Right lobe of liver (tissue), 6 donors: ENCODE results near the gene PTPRD. TPM values are rescaled to one million over a fixed set of nuclear protein-coding genes. Genes with fewer than 3 reads are reported as not detected.

Experiments used
- ATAC-seq, 4 donors: fragments of 200-7000 bp; cut with Tn5 transposase; one replicate each; pipeline ENCODE4 v1.9.1; 2020; ENCODE audit warnings: mild to moderate bottlenecking in 4 of 4, moderate library complexity in 4 of 4
- DNase-seq, 3 donors: peaks; one replicate each; pipeline ENCODE4 v3.0.0-alpha.2; 2020
- H3K27ac ChIP-seq, 3 donors: fragments of 200-600 bp; one replicate each; pipeline ENCODE4 v1.8.0; 2022
- H3K27me3 ChIP-seq, 2 donors: fragments of 200-600 bp; one replicate each; pipeline ENCODE4 v1.8.0; 2022
- H3K36me3 ChIP-seq, 4 donors: fragments of 200-600 bp; sonication (generic) in 1 of 4; one replicate each; pipeline versions ENCODE4 v1.5.1 to v1.8.0; 2017 to 2022; ENCODE audit warnings: control low read depth in 1 of 4
- H3K4me1 ChIP-seq, 4 donors: fragments of 200-600 bp; sonication (generic) in 1 of 4; one replicate each; pipeline versions ENCODE4 v1.5.1 to v1.8.0; 2017 to 2022; ENCODE audit warnings: control low read depth in 1 of 4
- H3K4me3 ChIP-seq, 3 donors: fragments of 200-600 bp; one replicate each; pipeline ENCODE4 v1.8.0; 2022
- H3K9me3 ChIP-seq, 4 donors: fragments of 200-600 bp; sonication (generic) in 1 of 4; one replicate each; pipeline versions ENCODE4 v1.5.1 to v1.8.0; 2017 to 2022; ENCODE audit warnings: control low read depth in 1 of 4
- POLR2A ChIP-seq: fragments of 450-650 bp; IDR thresholded peaks from one replicate; pipeline ENCODE4 v1.6.1; 2017; ENCODE audit warnings: antibody characterized with exemption, mild to moderate bottlenecking
- WGBS: methylation state at CpG from one replicate; pipeline ENCODE4 v1.1.6; 2018; ENCODE audit warnings: low coverage, low lambda C conversion rate; ENCODE audit not compliant: insufficient coverage; ENCODE audit errors: missing lambda C conversion rate; 5-methylcytosine and 5-hydroxymethylcytosine counted together
- intact Hi-C, 2 donors: fragments of 100-400 bp; cut with DNase I; formaldehyde crosslinking; loops; one replicate each; pipeline versions ENCODE4 v1.11.2 to v1.14.1; 2022
- total RNA-seq, 6 experiments: library from RNA; depleted of rRNA in 2 of 6; stranded (reverse); fragments of >200 nt in 2 of 6; fragmentation: NEBNext Ultra II Directional in 3 of 6; extraction: Animal tissue kit (Norgen Biotek cat#: 25700) in 3 of 6; gene quantifications; one replicate each; pipeline versions ENCODE4 v1.1.0 to v1.2.4, GENCODE V29; 2016 to 2023
- TF ChIP-seq, protein P1 (sequence below), 4 donors: fragments of 200-600 bp in 3 of 4; fragments of 450-650 bp in 1 of 4; IDR thresholded peaks; one replicate each; pipeline versions ENCODE4 v1.5.1 to v1.8.0; 2016 to 2022; ENCODE audit warnings: antibody characterized with exemption in 4 of 4, mild to moderate bottlenecking in 2 of 4
- donor health status: DM: no; HTN: yes; CAD: no.
- donor health status: DM: no; HTN: no; CAD: no.
- donor health status: DM: no; HTN: no; CAD: no.
- donor health status: DM: no; HTN: yes; CAD: no.
- donor health status: DM: no; HTN: yes; CAD: no.

Gene PTPRD
- total RNA-seq, 6 experiments from 2014 or later: 5.4 to 29.8 (median 13.9) TPM

DNA sequence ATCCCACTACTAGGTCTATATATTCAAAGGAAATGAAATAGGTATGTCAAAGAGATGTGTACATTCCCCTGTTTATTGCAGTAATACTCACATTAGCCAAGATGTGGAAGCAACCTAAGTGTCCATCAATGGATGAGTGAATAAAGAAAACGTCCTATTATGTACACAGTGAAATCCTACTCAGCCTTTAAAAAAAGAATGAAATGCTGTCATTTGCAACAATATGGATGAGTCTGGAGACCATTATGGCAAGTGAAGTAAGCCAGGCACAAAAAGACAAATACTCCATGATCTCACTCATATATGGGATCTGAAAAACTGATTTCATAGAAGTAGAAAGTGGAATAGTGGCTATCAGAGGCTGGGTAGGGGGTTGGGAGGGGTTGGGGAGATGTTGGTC is 1904.1 kb downstream of the PTPRD start:
- Histone ChIP-seq H3K27me3 (no peaks in the 10 kb centered on the region), H3K27ac (no peak overlapping the region), H3K4me1 (no peaks in the 10 kb centered on the region), H3K36me3 (no peaks in the 10 kb centered on the region), H3K9me3 (no peaks in the 10 kb centered on the region), H3K4me3 (no peak overlapping the region)
- TF ChIP-seq, protein P1, sequence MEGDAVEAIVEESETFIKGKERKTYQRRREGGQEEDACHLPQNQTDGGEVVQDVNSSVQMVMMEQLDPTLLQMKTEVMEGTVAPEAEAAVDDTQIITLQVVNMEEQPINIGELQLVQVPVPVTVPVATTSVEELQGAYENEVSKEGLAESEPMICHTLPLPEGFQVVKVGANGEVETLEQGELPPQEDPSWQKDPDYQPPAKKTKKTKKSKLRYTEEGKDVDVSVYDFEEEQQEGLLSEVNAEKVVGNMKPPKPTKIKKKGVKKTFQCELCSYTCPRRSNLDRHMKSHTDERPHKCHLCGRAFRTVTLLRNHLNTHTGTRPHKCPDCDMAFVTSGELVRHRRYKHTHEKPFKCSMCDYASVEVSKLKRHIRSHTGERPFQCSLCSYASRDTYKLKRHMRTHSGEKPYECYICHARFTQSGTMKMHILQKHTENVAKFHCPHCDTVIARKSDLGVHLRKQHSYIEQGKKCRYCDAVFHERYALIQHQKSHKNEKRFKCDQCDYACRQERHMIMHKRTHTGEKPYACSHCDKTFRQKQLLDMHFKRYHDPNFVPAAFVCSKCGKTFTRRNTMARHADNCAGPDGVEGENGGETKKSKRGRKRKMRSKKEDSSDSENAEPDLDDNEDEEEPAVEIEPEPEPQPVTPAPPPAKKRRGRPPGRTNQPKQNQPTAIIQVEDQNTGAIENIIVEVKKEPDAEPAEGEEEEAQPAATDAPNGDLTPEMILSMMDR (IDR thresholded peaks at IDR 0.05): no peak
- TF ChIP-seq POLR2A: no peak
- DNase-seq (no peak), ATAC-seq (no peak)
- intact Hi-C loops: no loop called here
- WGBS: 33% methylated on average over 1 of the region's 1 CpG

DNA sequence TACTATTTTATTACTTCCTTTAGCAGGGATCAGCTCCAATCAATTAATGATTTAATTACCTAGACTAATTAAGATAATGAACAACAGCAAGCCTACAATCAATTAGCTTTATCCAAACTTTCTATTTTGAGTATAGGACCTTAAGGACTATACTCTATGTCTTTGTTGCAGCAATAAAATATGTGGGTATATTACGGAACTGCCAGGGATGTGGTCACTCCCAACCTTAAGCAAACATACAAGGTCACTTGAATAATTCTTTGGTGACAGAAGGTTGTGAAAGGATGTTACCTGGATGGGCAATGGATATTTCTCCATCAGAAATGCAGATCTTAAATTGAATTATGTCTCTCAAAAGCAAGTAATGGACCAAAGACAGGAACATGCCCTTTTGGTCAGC is 1905.8 kb downstream of the PTPRD start:
- intact Hi-C loops: no loop called here
- no peaks in the 10 kb centered on the region for H3K27me3 ChIP-seq
- WGBS: 88% methylated on average over 1 of the region's 1 CpG

DNA sequence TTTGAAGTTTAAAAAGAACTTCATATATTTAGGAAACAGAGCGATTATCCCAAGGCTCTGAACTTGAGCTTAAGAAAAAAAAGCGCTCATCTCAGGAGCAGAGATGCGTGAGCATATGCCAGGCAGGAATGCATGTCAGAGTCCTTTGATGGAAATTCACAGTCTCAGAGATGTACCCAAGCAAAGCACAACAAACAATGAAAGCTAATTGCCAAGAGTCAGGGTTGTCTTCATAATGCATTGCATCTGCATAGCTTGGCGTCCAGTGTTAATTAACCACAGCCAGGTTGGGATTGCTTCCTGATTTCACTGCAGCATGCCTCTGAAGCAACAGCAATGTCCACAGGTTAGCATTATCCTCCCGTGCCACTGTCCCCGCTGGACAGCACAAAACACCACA is 1906.3 kb downstream of the PTPRD start:
- Histone ChIP-seq H3K4me3 (no peak overlapping the region), H3K36me3 (no peaks in the 10 kb centered on the region), H3K9me3 (no peaks in the 10 kb centered on the region), H3K4me1 (no peaks in the 10 kb centered on the region), H3K27ac (no peak overlapping the region), H3K27me3 (no peaks in the 10 kb centered on the region)
- TF ChIP-seq, protein P1 (IDR thresholded peaks at IDR 0.05): no peak
- no peak for TF ChIP-seq POLR2A
- 76% methylated on average over 6 of the region's 6 CpGs for WGBS
- DNase-seq (no peak), ATAC-seq (no peak)
- intact Hi-C loops: no loop called here

More for the DNA sequence above, 1905.8 kb downstream of the PTPRD start:
- ATAC-seq (no peak), DNase-seq (no peak)
- no peaks in the 10 kb centered on the region for H3K36me3 ChIP-seq
- no peak for TF ChIP-seq POLR2A
- TF ChIP-seq, protein P1 (IDR thresholded peaks at IDR 0.05): no peak
- no peak overlapping the region for H3K4me3 ChIP-seq
- no peak overlapping the region for H3K27ac ChIP-seq
- no peaks in the 10 kb centered on the region for H3K9me3 ChIP-seq
- H3K4me1 ChIP-seq: no peaks in the 10 kb centered on the region

DNA sequence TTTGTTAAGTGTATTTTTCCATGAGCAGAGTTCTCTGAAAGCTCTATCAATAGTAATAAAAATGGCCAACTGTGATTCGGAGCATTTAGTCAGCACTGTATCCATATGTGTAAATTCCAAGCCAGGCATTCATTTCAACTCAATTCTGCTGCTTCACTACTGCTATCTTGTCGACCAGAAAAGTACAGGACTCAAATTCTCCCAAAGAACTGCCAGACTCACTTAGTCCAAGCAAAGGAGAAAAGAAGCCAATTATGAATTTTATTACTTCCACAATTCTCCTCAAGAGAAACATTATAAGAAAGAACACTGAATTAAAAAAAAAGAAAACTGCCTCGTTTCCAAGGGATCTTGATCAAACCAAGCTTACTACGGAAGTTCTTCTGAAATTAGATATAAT is 1906.9 kb downstream of the PTPRD start:
- WGBS: 65% methylated on average over 4 of the region's 4 CpGs
- H3K4me3 ChIP-seq: no peak overlapping the region
- no peaks in the 10 kb centered on the region for H3K4me1 ChIP-seq
- H3K27me3 ChIP-seq: no peaks in the 10 kb centered on the region
- TF ChIP-seq, protein P1 (IDR thresholded peaks at IDR 0.05): no peak
- no peak for TF ChIP-seq POLR2A
- no peaks in the 10 kb centered on the region for H3K36me3 ChIP-seq
- no peak for DNase-seq
- no peak overlapping the region for H3K27ac ChIP-seq
- intact Hi-C loops: no loop called here
- ATAC-seq: no peak
- no peaks in the 10 kb centered on the region for H3K9me3 ChIP-seq

- DNase-seq: no peak
- Histone ChIP-seq H3K27ac (no peak overlapping the region), H3K4me1 (no peaks in the 10 kb centered on the region), H3K9me3 (no peaks in the 10 kb centered on the region), H3K27me3 (no peaks in the 10 kb centered on the region), H3K4me3 (no peak overlapping the region), H3K36me3 (no peaks in the 10 kb centered on the region)
- WGBS: 51% methylated on average over 3 of the region's 3 CpGs
- intact Hi-C loops: no loop called here
- peak in 1 of 4 donors; percentile 24 for ATAC-seq
- TF ChIP-seq, protein P1 (IDR thresholded peaks at IDR 0.05): no peak
- TF ChIP-seq POLR2A: no peak
These were observed 1908.9 kb downstream of the PTPRD start for GRCh38 chr9:8703904-8704303.
